Erythroblast (primary cell): ENCODE data around the gene SMARCC1.

Source experiments
- DNase-seq, 2 experiments: peaks; one replicate each; lab custom pipeline; 2025; lab: John Stamatoyannopoulos, UW
- GATA1 ChIP-seq: IDR thresholded peaks from 2 replicates; pipeline ENCODE4 v1.6.1; 2011; ENCODE audit warnings: low read depth, mild to moderate bottlenecking, control low read depth, low read length, moderate library complexity
- POLR2A ChIP-seq: IDR thresholded peaks from 2 replicates; pipeline ENCODE4 v1.6.1; 2011; ENCODE audit warnings: mild to moderate bottlenecking, low read length

SMARCC1 gene

DNA sequence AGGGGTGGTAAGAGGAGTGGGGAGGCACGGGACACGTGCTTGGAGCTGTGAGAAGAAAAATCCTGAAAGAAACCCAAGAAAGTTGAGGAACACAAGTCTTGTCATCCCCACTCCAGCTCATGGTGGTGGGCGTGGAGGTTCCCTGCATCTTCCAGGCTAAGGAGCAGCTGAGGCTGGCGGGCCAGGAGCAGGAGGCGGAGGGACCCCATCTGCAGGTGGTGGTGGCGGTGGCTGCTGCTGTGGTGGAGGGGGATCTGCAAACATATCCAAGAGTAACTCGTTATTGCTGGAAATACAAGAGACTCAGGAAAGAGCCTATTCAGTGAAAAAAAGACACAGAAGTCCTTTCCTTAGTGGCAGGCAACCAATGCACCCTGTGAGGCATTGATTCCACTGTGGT lies 193.6 kb downstream of the SMARCC1 start:
- TF ChIP-seq GATA1 (no peak), POLR2A (no peak)
- no peak for DNase-seq

DNA sequence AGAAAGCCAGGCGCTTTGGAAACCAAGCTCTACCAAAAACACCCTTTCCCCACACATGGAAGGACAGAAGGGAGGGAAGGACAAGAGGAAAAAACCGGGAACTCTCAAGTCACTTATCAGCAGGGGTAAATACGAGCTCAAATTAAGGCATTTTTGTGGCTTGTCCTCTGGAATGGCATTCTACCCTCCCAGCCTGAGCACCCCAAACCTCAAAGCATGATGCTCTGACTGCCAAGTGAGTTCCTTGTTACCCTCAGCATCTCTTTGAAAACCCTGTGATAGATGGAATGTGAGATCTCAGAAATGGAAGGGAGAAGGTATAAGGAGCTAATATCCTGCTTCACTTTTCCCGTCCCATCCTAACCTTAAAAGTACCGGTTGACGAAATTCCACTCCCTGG lies 194.9 kb downstream of the SMARCC1 start:
- DNase-seq = no peak
- TF ChIP-seq POLR2A = no peak
- no peak for TF ChIP-seq GATA1

DNA sequence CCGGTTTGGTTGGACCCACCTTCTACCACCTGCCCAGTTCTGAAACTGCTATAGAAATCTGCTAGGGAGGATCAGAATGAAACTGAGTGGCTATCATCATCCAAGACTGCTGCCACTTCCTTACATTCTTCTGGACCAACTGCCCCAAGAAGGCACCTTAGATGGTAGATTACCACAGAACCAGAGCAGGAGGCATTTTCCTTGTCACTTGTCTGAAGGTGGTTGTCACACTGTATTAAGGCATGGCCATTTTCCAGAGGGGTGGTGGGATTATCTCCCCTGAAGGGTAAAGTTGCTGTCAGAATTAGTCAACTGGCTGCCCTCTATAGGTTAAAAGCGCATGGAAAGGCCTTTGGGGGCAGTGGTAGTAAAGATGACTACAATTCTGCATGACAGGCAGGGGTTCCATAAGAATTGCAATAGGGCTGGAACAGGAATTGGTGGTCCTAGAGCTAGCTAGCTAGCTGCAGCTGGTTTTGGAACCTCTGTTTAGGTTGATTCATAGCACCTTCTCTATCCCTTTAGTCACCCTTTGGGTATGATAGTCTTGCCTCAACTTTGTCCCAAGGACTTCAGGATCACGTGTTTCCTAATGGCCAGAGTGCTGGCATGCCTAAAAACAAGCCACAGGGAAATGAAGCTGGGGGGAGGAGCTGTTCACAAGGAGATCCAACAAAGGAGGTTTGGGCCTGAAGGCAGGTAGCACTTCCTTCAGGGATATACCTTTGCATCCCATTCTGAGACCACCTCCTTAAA lies 198.2 kb downstream of the SMARCC1 start:
- DNase-seq = no peak
- no peak for TF ChIP-seq POLR2A
- TF ChIP-seq GATA1 = no peak

DNA sequence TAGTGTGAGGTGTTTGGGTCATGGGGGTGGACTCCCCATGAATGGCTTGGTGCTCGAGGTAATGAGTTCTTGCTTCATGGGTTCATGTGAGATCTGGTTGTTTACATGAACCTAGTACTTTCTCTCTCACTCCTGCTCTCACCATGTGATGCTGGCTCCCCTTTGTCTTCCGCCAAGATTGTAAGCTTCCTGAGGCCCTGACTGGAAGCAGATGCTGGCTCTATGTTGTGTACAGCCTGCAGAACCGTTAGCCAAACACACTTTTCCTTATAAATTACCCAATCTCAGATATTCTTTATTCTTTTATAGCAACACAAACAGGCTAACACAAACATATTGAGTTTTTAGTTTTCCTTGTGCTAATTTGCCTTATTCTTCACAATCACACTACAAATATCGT lies 199.9 kb downstream of the SMARCC1 start:
- TF ChIP-seq GATA1 (no peak), POLR2A (no peak)
- DNase-seq = no peak

DNA sequence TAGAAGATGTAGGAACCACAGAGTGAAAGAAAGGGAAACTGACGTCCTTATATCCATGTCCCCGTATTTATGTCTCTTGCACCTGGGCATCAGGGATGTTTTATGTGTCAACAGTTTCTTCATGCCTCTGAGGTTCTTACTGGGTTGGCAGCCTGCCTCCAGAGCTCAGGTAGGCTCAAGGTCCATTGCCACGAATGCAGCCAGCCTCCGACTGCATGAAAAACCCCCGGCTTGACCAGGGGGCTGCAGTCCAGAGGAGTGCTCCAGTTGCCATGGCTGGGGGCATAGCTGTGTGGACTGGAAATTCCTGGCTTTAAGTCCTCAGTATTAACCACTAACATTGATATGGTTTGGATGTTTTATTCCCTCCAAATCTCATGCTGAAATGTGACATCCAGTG lies 200.3 kb downstream of the SMARCC1 start:
- DNase-seq = no peak
- TF ChIP-seq POLR2A (no peak), GATA1 (no peak)

DNA sequence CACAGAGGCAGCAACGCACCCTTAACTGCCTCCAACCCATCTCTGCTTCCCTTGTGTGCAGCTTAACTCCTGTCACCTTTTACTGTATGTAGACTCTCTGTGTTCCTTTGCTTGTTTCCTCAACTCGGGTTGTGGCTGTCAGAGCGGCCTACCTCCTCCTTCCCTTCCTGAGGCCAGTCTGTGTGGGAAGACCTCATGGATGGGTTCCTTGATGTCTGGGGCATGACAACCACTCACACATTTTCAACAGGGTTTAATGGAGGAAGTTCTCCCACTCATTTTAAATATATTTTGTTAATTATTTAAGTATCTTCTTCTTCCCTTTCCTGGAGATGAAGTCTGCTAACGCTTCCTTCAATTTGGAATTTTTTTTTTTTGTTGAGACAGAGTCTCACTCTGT lies 201.2 kb downstream of the SMARCC1 start:
- no peak for DNase-seq
- no peak for TF ChIP-seq GATA1
- no peak for TF ChIP-seq POLR2A

DNA sequence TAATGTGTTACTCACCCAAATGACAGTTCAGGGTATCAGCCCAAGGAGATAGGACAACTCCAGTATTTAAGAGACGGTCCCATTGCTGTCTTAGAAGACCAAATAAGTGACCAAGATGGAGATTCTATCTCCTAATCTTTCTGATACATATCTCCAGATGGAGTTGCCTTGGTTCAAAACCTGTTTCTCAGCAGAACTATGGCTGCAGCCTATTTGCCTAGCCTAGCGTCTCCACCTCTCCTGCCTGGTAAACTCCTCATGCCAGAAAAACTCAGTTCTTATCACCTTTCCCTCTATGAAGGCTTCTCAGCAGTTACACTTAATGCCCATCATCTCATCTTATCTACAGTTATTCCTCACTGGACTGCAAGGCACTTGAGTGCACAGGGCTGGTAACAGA lies 201.8 kb downstream of the SMARCC1 start:
- no peak for TF ChIP-seq POLR2A
- no peak for TF ChIP-seq GATA1
- DNase-seq = no peak

DNA sequence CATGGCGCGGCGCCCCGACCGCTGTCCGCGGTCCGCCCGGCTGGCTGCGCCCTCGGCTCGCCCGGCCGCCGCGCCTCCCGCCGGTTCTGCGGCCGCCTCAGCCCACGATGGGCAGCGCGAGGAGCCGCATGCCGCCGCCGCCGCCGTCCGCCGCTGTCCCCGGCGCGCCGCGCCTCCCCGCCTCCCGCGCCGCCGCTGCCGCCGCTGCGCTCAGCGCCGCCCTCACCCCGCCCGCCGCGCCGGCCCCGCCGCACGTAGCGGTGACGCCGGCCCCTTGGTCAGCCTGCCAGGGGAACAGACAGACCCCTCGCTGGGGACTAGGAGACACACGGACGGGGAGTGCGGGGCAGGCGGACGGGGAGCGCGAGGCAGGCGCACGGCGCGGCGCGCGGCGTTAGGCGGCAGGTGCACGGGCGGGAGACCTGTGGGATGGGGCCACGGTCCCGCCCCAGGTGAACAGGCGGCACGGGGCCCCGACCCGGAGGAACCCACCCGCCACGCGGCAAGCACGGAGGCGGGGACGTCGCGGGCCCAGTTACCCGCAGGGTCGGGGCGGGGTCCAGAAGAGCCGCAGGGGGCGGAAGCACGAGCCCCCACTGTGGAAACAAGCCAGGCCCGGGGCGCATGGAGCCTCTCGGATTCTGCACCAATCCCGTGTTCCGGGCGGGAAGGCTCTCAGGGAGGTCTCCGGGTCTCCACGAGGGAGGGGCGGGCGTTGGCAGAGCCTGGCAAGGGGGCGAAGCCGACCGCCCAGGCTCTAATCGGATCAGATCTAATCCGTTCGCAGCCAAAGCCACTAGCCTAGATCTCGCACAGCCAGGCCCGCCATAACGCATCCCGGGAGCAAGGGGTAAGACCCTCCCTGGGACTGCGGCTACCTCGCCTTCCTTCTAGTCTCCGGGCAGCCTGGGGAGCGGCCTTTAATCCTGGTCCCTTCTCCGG lies 202.7 kb downstream of the SMARCC1 start, which contains the start of gene CSPG5:
CSPG5 (minus strand) TSS at position 175 of the 942 bp plus-strand sequence; CDS start at position 3, 172 bp downstream.
- peak; percentile 38 to 45 for DNase-seq
- TF ChIP-seq POLR2A (no peak), GATA1 (no peak)

DNA sequence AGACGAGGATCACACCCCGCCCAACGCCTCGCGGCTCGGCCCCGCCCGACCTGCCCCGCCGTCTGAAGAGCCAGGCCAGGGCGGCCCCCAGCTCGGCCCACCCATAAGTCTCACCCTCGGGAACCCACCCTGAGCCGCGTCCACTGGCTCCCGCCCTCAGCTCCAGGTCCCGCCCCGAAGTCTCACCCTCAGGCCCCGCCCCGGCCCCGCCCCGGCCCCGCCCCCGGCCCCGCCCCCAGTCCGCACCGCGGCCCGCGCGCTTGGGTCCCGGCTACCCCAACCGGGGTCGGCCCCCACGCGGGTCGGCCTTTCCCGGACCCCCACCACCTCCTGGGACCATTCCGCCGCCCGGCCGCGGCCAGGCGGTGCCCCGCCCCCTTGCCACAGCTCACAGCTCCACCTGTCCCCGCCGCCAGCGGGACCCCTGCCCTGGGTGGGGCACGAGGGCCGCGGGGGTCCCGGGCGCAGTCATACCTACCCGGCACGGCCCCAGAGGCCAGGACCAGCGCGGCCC lies 203.5 kb downstream of the SMARCC1 start:
- DNase-seq = peak; percentile 78 to 80
- TF ChIP-seq POLR2A = no peak
- no peak for TF ChIP-seq GATA1

DNA sequence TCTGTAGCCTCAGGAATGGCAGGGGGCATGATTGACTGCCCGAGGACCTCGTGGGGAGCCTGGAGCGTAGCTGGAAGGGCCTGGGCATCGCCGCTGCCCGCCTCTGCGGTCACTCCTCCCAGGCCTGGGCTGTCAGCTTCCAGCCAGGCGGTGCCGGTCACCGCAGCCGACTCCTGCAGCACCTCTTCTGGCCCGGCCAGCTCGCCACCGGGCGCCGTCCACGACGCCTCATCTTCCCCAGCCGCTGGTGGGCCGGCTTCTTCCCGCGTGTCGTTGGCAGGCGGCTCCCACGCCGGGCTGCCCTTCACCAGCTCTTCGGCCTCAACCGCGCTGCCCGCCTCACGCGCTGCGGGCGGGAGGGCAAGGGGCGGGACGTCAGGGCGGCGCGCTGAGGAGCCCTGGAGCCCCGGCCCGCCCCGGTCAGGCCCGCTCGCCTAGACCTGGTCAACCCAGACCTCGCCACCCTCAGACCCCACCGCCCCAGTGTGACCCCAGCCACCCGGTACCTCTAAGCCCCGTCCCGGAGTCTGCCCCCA lies 204.0 kb downstream of the SMARCC1 start:
- TF ChIP-seq POLR2A (no peak), GATA1 (no peak)

DNA sequence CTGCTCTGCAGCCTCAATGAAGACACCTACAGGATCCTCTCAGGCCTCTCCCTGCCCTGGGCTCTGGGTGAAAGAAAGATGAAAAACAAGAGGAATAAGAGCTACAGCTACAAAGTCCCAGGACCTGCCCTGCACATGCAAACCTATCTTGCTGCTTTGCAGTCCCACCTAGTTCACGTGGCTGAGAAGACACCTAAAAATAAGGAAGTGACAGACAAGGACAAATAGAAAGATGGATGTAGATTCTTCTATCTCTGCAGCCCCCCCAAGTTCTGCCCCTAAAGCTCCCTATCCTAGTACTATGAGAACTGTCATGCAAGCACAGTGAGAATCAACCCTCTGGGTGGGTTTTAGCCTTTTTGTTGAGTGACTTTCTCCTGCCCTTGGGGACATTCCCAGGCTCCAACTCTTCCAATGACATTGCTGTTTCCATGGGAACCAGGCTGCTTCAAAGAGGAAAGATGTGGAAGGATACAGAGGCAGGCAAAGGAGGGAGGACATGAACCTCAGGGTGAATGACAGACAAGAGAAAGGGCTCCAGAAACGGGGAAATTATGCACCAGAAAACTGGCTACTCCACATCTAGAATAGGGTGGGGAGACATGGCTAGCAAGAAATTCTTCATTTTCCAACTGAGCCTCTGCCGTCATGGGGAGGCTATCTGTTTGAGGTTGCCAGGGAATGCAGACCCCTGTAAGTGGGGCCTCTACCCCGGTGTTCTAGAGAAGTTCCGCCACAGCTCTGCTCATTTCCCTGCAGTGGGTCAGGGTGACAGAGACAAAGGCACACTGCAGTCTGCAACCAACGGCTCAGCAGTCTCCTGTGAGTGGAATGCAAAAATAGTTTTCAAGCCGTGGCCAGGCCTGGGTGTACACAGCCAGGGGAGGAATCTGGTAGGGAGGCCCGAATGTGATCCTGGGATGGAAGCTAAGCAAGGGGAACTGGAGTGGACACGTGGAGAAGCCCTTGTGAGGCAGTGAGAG lies 208.2 kb downstream of the SMARCC1 start:
- TF ChIP-seq POLR2A = no peak
- TF ChIP-seq GATA1 = no peak
- DNase-seq = no peak

More for the DNA sequence above, 204.0 kb downstream of the SMARCC1 start:
- DNase-seq = no peak

DNA sequence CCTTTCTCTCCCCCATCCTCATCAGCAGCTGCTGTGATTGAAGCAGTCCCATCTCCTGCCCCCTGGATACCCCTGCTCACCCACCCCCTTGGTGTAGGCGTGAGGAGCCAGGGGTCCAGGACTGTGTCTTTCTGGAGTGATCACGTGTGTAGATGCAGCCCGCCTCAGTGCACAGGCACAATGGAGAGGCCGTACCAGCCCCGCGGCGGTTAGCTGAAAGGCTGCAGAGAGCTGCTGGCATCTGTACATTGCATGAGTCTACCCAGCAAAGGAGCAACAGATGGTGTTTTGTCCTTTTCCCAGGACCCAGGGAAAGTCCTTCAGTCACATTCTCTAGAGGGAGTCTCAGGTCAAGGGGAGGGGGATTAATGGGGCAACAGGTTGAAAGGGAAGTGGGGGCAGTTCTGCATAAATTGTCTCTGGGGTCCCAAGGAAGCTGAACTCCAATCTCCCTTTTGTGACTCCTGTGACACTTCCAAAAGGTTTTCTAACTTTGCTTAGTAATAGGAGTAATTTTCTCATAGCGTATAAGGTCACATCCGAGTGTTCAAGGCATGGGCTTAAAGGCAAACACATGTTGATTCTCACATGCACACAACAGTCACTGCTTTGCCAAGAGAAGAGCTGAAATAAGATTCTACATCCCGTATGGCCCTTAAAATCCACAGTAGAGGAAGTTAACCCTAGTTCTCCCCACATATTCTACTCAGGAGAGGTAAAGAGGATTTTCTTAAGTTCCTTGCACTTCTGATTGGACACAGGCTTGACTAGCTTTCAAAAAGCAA lies 210.1 kb downstream of the SMARCC1 start:
- TF ChIP-seq GATA1 (no peak), POLR2A (no peak)
- DNase-seq = no peak

DNA sequence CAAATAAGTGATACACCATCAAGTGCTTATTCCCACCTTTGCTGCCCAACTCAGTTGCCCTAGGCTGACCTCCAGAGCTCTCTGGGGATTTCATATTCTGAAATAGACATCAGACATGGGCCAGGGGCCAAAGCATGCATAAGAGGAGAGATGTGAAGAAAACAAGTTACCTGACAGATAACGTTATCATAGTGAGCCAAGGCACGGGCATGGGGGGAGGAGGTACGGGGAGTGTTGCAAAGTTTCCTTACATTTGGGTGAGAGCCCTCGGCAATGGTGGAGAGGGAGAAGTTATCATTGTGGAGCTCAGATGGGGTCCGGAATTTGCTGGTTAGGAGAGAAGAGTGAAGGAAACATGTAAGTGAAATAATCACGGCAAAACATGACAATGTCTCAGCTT lies 212.8 kb downstream of the SMARCC1 start:
- TF ChIP-seq POLR2A = no peak
- no peak for TF ChIP-seq GATA1
- peak in 1 of 2 experiments; percentile 36 for DNase-seq
